LNCaP clone FGC (cell line): Measurements from ENCODE around the gene KIDINS220.

Experiments used
- DNase-seq: peaks from one replicate; pipeline ENCODE4 v3.0.0-alpha.2; 2011; ENCODE audit warnings: low read depth
- H3K4me3 ChIP-seq: 2 replicates; pipeline ENCODE4 v1.5.1; 2011; ENCODE audit warnings: mild to moderate bottlenecking, low read depth, low read length, control low read depth
- CTCF ChIP-seq: IDR thresholded peaks from 2 replicates; pipeline ENCODE4 v1.5.1; 2012; ENCODE audit warnings: mild to moderate bottlenecking; ENCODE audit not compliant: control insufficient read depth, insufficient read depth; ENCODE audit errors: extremely low read depth

Gene KIDINS220

GRCh38 chr2:8806885-8807704 is 30.3 kb downstream of the KIDINS220 start:
- H3K4me3 ChIP-seq: no peak overlapping the region
- no peak for DNase-seq
- no peak for TF ChIP-seq CTCF

- no peak overlapping the region for H3K4me3 ChIP-seq
- no peak for DNase-seq
- TF ChIP-seq CTCF: no peak
Observed at GRCh38 chr2:8805278-8806210, 31.9 kb downstream of the KIDINS220 start.

- peak; percentile 20; the same call in 1 of the 2 replicates for TF ChIP-seq CTCF
- no peak overlapping the region for H3K4me3 ChIP-seq
- DNase-seq: peak; percentile 95
Observed at GRCh38 chr2:8803658-8804379, 33.6 kb downstream of the KIDINS220 start.

- TF ChIP-seq CTCF: no peak
- no peak for DNase-seq
- no peak overlapping the region for H3K4me3 ChIP-seq
Observed at GRCh38 chr2:8802741-8803140, 34.7 kb downstream of the KIDINS220 start.

GRCh38 chr2:8800821-8801220 is 36.6 kb downstream of the KIDINS220 start:
- DNase-seq: no peak
- no peak overlapping the region for H3K4me3 ChIP-seq
- no peak for TF ChIP-seq CTCF

GRCh38 chr2:8800218-8800617 is 37.2 kb downstream of the KIDINS220 start:
- DNase-seq: no peak
- no peak overlapping the region for H3K4me3 ChIP-seq
- no peak for TF ChIP-seq CTCF
